Smooth muscle cell (in vitro differentiated cells): Measurements from ENCODE around the gene FAM53B. TPM values are rescaled to one million over a fixed set of nuclear protein-coding genes. Genes with fewer than 3 reads are reported as not detected.

Experiments
- DNase-seq: peaks from one replicate; lab custom pipeline; 2025; ENCODE audit not compliant: unreplicated experiment; lab: John Stamatoyannopoulos, UW
- H2AFZ ChIP-seq: fragments of 200-600 bp; sonication (generic); 2 replicates; pipeline ENCODE4 v1.6.0; 2016; ENCODE audit warnings: antibody characterized with exemption, low read depth, mild to moderate bottlenecking
- H3F3A ChIP-seq: fragments of 200-600 bp; sonication (generic); 2 replicates; pipeline ENCODE4 v1.6.0; 2017; ENCODE audit warnings: antibody characterized with exemption, low read depth
- H3K27ac ChIP-seq: fragments of 200-600 bp; sonication (generic); 2 replicates; pipeline ENCODE4 v1.5.1; 2016; ENCODE audit warnings: low read depth, mild to moderate bottlenecking
- H3K27me3 ChIP-seq: fragments of 200-600 bp; sonication (generic); 2 replicates; pipeline ENCODE4 v1.6.1; 2016; ENCODE audit warnings: low read depth, mild to moderate bottlenecking
- H3K36me3 ChIP-seq: fragments of 200-600 bp; sonication (generic); 2 replicates; pipeline ENCODE4 v1.5.1; 2016; ENCODE audit warnings: low read depth
- H3K4me1 ChIP-seq: fragments of 200-600 bp; sonication (generic); 2 replicates; pipeline ENCODE4 v1.5.1; 2016; ENCODE audit warnings: low read depth
- H3K4me2 ChIP-seq: fragments of 200-600 bp; sonication (generic); 2 replicates; pipeline ENCODE4 v1.6.0; 2016; ENCODE audit warnings: mild to moderate bottlenecking
- H3K4me3 ChIP-seq: fragments of 200-600 bp; sonication (generic); 2 replicates; pipeline ENCODE4 v1.5.1; 2016; ENCODE audit warnings: mild to moderate bottlenecking
- H3K79me2 ChIP-seq: fragments of 200-600 bp; sonication (generic); 2 replicates; pipeline ENCODE4 v1.6.0; 2016; ENCODE audit warnings: low read depth, mild to moderate bottlenecking
- H3K9ac ChIP-seq: fragments of 200-600 bp; sonication (generic); 2 replicates; pipeline ENCODE4 v1.6.0; 2016; ENCODE audit warnings: low read depth
- H3K9me3 ChIP-seq: fragments of 200-600 bp; sonication (generic); replicated peaks from 2 replicates; pipeline ENCODE4 v1.5.1; 2016; ENCODE audit warnings: low read depth
- H4K20me1 ChIP-seq: fragments of 200-600 bp; sonication (generic); 2 replicates; pipeline ENCODE4 v1.6.0; 2016; ENCODE audit warnings: low read depth
- CTCF ChIP-seq: fragments of 200-600 bp; sonication (generic); IDR thresholded peaks from 2 replicates; pipeline ENCODE4 v1.5.1; 2017; ENCODE audit warnings: borderline replicate concordance, mild to moderate bottlenecking, antibody characterized with exemption; ENCODE audit not compliant: insufficient read depth, poor library complexity, severe bottlenecking
- WGBS: methylation state at CpG from one replicate; pipeline ENCODE4 v1.1.7; 2016; ENCODE audit warnings: low lambda C conversion rate; 5-methylcytosine and 5-hydroxymethylcytosine counted together
- polyA plus RNA-seq: library from polyadenylated mRNA; unstranded; fragments of >200 nt; fragmentation: Nextera tagmentation; extraction: Ambion mirVana; gene quantifications from 2 replicates; pipeline ENCODE4 v1.2.1, GENCODE V29; 2016
- total RNA-seq: library from RNA; depleted of rRNA; stranded (reverse); fragments of >200 nt; gene quantifications from 2 replicates; pipeline ENCODE4 v1.2.3, GENCODE V29; 2014

Gene FAM53B
- total and polyA plus RNA-seq, 2 experiments from 2014 or later = 5.5 to 6.2 TPM

- H3F3A ChIP-seq = no peaks in the 10 kb centered on the region
- no peak overlapping the region for H2AFZ ChIP-seq
- peaks cover 15% of the 10 kb centered on the region for H3K4me1 ChIP-seq
- no peak for DNase-seq
- no peak for TF ChIP-seq CTCF
- no peaks in the 10 kb centered on the region for H3K27me3 ChIP-seq
- WGBS = 92% methylated on average over 14 of the region's 14 CpGs
- H3K27ac ChIP-seq = no peak overlapping the region
- no peaks in the 10 kb centered on the region for H3K9me3 ChIP-seq
- peaks cover 33% of the 10 kb centered on the region for H4K20me1 ChIP-seq
- no peak overlapping the region for H3K4me2 ChIP-seq
- H3K9ac ChIP-seq = no peak overlapping the region
- H3K4me3 ChIP-seq = no peak overlapping the region
- H3K36me3 ChIP-seq = no peaks in the 10 kb centered on the region
- H3K79me2 ChIP-seq = no peaks in the 10 kb centered on the region
Observed at GRCh38 chr10:124651402-124651891, 92.7 kb downstream of the FAM53B start.

- Histone ChIP-seq H3K4me3 (no peak overlapping the region), H2AFZ (no peak overlapping the region), H3K27ac (no peak overlapping the region), H3K27me3 (no peaks in the 10 kb centered on the region), H3K4me1 (peaks cover 15% of the 10 kb centered on the region), H3K79me2 (no peaks in the 10 kb centered on the region), H3K36me3 (no peaks in the 10 kb centered on the region), H3K9me3 (no peaks in the 10 kb centered on the region), H3K4me2 (no peak overlapping the region), H4K20me1 (peaks cover 30% of the 10 kb centered on the region), H3F3A (no peaks in the 10 kb centered on the region), H3K9ac (no peak overlapping the region)
- TF ChIP-seq CTCF = no peak
- DNase-seq = no peak
- WGBS = 71% methylated on average over 13 of the region's 13 CpGs
Observed at GRCh38 chr10:124650820-124651401, 93.3 kb downstream of the FAM53B start.

GRCh38 chr10:124650263-124650662 is 93.9 kb downstream of the FAM53B start:
- no peak for TF ChIP-seq CTCF
- 96% methylated on average over 12 of the region's 12 CpGs for WGBS
- Histone ChIP-seq H3K9ac (no peak overlapping the region), H3K4me2 (no peak overlapping the region), H3K27me3 (no peaks in the 10 kb centered on the region), H3K36me3 (no peaks in the 10 kb centered on the region), H3K4me1 (peaks cover 15% of the 10 kb centered on the region), H4K20me1 (peaks cover 34% of the 10 kb centered on the region), H3K4me3 (no peak overlapping the region), H3K9me3 (no peaks in the 10 kb centered on the region), H3K79me2 (no peaks in the 10 kb centered on the region), H2AFZ (no peak overlapping the region), H3K27ac (no peak overlapping the region), H3F3A (no peaks in the 10 kb centered on the region)
- DNase-seq = no peak

- Histone ChIP-seq H3K9me3 (no peaks in the 10 kb centered on the region), H4K20me1 (peaks cover 37% of the 10 kb centered on the region), H3K4me2 (no peak overlapping the region), H3F3A (no peaks in the 10 kb centered on the region), H3K27ac (peak overlapping the region; percentile 34), H3K4me3 (no peak overlapping the region), H3K79me2 (no peaks in the 10 kb centered on the region), H3K4me1 (peaks cover 18% of the 10 kb centered on the region), H3K9ac (no peak overlapping the region), H3K27me3 (no peaks in the 10 kb centered on the region), H2AFZ (no peak overlapping the region), H3K36me3 (no peaks in the 10 kb centered on the region)
- no peak for DNase-seq
- WGBS = 73% methylated on average over 5 of the region's 5 CpGs
- TF ChIP-seq CTCF = no peak
Observed at GRCh38 chr10:124649214-124649613, 95.0 kb downstream of the FAM53B start.
